ENCODE measurements around the gene PCYOX1L.

- TF ChIP-seq EZH2 (IDR thresholded peaks at IDR 0.05; ENCODE audit: low read depth, low read length, severe bottlenecking) (no peak), YY1 (IDR thresholded peaks at IDR 0.05; ENCODE audit: low read depth, low read length) (no peak; the same call in 1 of the 2 replicates), PHF8 (conservative IDR thresholded peaks at IDR 0.05; ENCODE audit: low read depth, low read length) (no peak), NRF1 (IDR thresholded peaks at IDR 0.05; ENCODE audit: low read depth, low read length) (no peak), POLR2A (IDR thresholded peaks at IDR 0.05; ENCODE audit: control extremely low read depth in 1 of 2, low read depth in 2 of 2, low read length in 2 of 2) (no peak), CTCF (IDR thresholded peaks at IDR 0.05; ENCODE audit: control extremely low read depth in 1 of 3, insufficient read depth in 1 of 3, low read depth in 1 of 3, low read length in 3 of 3) (no peak), CREB1 (IDR thresholded peaks at IDR 0.05) (no peak), POLR2AphosphoS5 (IDR thresholded peaks at IDR 0.05; ENCODE audit: low read depth, low read length) (no peak), CHD7 (IDR thresholded peaks at IDR 0.05; ENCODE audit: insufficient replicate concordance, low read length) (no peak), TEAD4 (IDR thresholded peaks at IDR 0.05; ENCODE audit: low read depth, low read length) (no peak), KDM5A (IDR thresholded peaks at IDR 0.05; ENCODE audit: low read length) (no peak), TAF1 (IDR thresholded peaks at IDR 0.05; ENCODE audit: low read depth, low read length) (no peak)
- TF ChIP-seq, protein P1, sequence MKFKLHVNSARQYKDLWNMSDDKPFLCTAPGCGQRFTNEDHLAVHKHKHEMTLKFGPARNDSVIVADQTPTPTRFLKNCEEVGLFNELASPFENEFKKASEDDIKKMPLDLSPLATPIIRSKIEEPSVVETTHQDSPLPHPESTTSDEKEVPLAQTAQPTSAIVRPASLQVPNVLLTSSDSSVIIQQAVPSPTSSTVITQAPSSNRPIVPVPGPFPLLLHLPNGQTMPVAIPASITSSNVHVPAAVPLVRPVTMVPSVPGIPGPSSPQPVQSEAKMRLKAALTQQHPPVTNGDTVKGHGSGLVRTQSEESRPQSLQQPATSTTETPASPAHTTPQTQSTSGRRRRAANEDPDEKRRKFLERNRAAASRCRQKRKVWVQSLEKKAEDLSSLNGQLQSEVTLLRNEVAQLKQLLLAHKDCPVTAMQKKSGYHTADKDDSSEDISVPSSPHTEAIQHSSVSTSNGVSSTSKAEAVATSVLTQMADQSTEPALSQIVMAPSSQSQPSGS (IDR thresholded peaks at IDR 0.05; ENCODE audit: low read length) = no peak
These were observed 12.0 kb upstream of the PCYOX1L start for GRCh38 chr5:149345892-149346222.
